Spleen (tissue), 7 donors: ENCODE results near the gene PRUNE2.

ENCODE experiments used
- POLR2A ChIP-seq, 3 donors: fragments of 450-650 bp; IDR thresholded peaks; one replicate each; pipeline ENCODE4 v1.5.1; 2017; ENCODE audit warnings: antibody characterized with exemption in 3 of 3, mild to moderate bottlenecking in 1 of 3
- TF ChIP-seq, protein P1 (sequence below), 11 experiments: fragments of 200-600 bp in 7 of 11; fragments of 450-650 bp in 4 of 11; sonication (generic) in 4 of 11; IDR thresholded peaks in 8 of 11; conservative IDR thresholded peaks in 3 of 11; 1 replicate in 7 of 11; 2 replicates in 4 of 11; pipeline versions ENCODE4 v1.4.0 to v1.8.0; 2016 to 2021; ENCODE audit warnings: antibody characterized with exemption in 11 of 11, inconsistent platforms in 4 of 11, mild to moderate bottlenecking in 1 of 11
- donor health status: DM: no; HTN: no; CAD: no; lungs with moderate emphysema.
- donor health status: DM: no; HTN: no; CAD: no.
- donor health status: DM: no; HTN: no; CAD: no.

DNA sequence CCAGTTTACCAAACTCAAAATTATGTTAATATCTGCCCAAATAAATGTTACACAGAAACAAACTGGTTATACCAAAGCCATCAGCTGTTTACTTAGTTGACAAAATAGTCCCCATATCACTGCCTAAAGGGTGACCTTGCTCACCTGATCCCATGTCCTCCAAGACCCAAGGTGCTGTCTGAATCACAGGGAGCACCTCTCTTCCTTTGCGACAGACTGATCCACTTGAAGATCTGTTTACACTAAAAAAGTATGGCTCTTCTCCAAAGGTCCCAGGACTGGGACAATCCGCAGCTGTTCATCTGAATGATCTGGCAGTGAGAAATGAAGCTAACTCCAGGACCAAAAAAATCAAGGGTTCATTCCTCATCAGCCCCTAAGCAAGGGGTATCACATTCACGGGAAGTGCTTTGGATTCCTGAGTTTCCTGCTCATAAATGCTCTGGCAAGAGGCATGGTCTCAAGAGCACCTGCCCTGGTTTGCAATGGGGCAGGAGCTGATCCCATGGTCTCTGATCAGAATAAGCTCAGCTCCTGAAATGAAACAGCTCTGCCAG, 5.0 kb downstream of the PRUNE2 start:
- TF ChIP-seq, protein P1, sequence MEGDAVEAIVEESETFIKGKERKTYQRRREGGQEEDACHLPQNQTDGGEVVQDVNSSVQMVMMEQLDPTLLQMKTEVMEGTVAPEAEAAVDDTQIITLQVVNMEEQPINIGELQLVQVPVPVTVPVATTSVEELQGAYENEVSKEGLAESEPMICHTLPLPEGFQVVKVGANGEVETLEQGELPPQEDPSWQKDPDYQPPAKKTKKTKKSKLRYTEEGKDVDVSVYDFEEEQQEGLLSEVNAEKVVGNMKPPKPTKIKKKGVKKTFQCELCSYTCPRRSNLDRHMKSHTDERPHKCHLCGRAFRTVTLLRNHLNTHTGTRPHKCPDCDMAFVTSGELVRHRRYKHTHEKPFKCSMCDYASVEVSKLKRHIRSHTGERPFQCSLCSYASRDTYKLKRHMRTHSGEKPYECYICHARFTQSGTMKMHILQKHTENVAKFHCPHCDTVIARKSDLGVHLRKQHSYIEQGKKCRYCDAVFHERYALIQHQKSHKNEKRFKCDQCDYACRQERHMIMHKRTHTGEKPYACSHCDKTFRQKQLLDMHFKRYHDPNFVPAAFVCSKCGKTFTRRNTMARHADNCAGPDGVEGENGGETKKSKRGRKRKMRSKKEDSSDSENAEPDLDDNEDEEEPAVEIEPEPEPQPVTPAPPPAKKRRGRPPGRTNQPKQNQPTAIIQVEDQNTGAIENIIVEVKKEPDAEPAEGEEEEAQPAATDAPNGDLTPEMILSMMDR (IDR thresholded peaks at IDR 0.05 in 8 of 11, conservative IDR thresholded peaks at IDR 0.05 in 3 of 11) = no peak
- no peak for TF ChIP-seq POLR2A (IDR thresholded peaks at IDR 0.05)
